Muscle layer of colon (tissue), 2 donors: ENCODE measurements around the gene RESP18.
"Not testable (repeated sequence)": the region's sequence is repeated elsewhere in the genome, so short reads cannot be mapped to it uniquely, and the experiment has no call there.

Experiments
- H3K27ac ChIP-seq: one replicate; pipeline ENCODE4 v1.7.0; 2013; ENCODE audit warnings: low read depth, mild to moderate bottlenecking, low read length, moderate library complexity
- H3K27me3 ChIP-seq, 2 donors: one replicate each; pipeline ENCODE4 v1.7.0; 2013; ENCODE audit warnings: low read length in 2 of 2, mild to moderate bottlenecking in 2 of 2; ENCODE audit not compliant: insufficient read depth in 2 of 2, control insufficient read depth in 1 of 2
- H3K36me3 ChIP-seq: one replicate; pipeline ENCODE4 v1.7.0; 2013; ENCODE audit warnings: mild to moderate bottlenecking, low read length; ENCODE audit not compliant: insufficient read depth
- H3K4me1 ChIP-seq: one replicate; pipeline ENCODE4 v1.7.0; 2013; ENCODE audit warnings: mild to moderate bottlenecking, low read length; ENCODE audit not compliant: insufficient read depth
- H3K4me3 ChIP-seq, 2 donors: one replicate each; pipeline ENCODE4 v1.7.0; 2013; ENCODE audit warnings: low read length in 2 of 2, low read depth in 1 of 2, mild to moderate bottlenecking in 1 of 2, moderate library complexity in 1 of 2
- H3K9ac ChIP-seq: one replicate; pipeline ENCODE4 v1.7.0; 2013; ENCODE audit warnings: low read length
- H3K9me3 ChIP-seq: one replicate; pipeline ENCODE4 v1.7.0; 2013; ENCODE audit warnings: mild to moderate bottlenecking, low read length
- donor health status: abdominal sarcoma.
- donor health status: Adenocarcinoma of cecum.

The RESP18 gene

GRCh38 chr2:219289195-219289536, 43.4 kb downstream of the RESP18 start:
- peaks cover 15% of the 10 kb centered on the region for H3K4me1 ChIP-seq
- no peak overlapping the region for H3K9ac ChIP-seq
- no peak overlapping the region for H3K4me3 ChIP-seq
- no peaks in the 10 kb centered on the region for H3K9me3 ChIP-seq
- no peaks in the 10 kb centered on the region for H3K27me3 ChIP-seq
- peaks cover 15% of the 10 kb centered on the region for H3K36me3 ChIP-seq
- peak overlapping the region; percentile 68 for H3K27ac ChIP-seq

DNA sequence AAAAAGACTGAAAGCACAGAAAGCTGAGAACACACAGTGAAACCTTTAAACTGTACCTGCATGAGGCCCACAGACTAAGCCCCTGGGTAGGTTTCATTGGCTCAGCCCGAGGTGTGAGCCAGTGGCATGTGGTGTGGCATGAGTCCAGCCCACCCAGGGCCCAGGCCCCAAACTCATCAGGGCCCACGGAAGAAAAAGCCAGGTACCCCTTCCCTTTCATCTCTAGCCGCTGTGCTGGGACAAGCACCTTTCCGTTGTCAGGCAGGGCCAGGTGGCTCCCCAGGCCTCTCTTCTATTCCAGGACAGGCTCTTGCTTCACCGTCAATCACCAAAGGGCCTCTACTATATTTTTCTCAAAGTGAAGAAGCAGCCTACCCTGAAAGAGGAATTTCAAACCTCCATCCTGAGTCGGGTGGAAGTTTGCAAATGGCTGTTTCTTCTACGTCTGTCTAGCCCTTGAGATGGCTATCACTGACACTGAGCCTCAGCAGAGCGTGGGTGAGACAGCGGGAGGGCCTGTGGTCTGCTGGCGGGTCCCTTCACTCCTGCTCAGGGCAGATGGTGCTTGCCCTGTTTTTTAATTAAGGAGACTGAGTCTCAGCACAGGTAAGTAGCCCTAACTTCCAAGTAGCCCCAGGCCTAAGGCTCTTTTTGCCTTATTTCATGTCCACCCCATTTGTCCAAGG, 44.8 kb downstream of the RESP18 start:
- Histone ChIP-seq H3K36me3 (peaks cover 29% of the 10 kb centered on the region), H3K9ac (no peak overlapping the region), H3K4me3 (no peak overlapping the region), H3K4me1 (peaks cover 12% of the 10 kb centered on the region), H3K9me3 (no peaks in the 10 kb centered on the region), H3K27me3 (no peaks in the 10 kb centered on the region), H3K27ac (no peak overlapping the region)

DNA sequence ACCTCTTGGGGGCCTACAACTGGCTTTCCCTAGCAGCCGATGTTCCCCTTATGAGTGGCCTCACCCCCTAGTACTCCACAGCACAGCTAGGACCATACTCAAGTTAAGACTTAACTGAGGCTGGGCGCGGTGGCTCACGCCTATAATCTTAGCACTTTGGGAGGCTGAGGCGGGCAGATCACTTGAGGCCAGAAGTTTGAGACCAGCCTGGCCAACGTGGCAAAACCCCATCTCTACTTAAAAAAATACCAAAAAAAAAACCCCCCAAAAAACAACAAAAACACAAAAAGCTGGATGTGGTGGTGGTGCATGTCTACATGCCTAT, 45.5 kb downstream of the RESP18 start:
- H3K4me1 ChIP-seq, result peaks cover 12% of the 10 kb centered on the region
- H3K27me3 ChIP-seq, H3K9ac ChIP-seq, H3K9me3 ChIP-seq, H3K4me3 ChIP-seq, H3K27ac ChIP-seq: not testable (repeated sequence)
- peaks cover 36% of the 10 kb centered on the region for H3K36me3 ChIP-seq

DNA sequence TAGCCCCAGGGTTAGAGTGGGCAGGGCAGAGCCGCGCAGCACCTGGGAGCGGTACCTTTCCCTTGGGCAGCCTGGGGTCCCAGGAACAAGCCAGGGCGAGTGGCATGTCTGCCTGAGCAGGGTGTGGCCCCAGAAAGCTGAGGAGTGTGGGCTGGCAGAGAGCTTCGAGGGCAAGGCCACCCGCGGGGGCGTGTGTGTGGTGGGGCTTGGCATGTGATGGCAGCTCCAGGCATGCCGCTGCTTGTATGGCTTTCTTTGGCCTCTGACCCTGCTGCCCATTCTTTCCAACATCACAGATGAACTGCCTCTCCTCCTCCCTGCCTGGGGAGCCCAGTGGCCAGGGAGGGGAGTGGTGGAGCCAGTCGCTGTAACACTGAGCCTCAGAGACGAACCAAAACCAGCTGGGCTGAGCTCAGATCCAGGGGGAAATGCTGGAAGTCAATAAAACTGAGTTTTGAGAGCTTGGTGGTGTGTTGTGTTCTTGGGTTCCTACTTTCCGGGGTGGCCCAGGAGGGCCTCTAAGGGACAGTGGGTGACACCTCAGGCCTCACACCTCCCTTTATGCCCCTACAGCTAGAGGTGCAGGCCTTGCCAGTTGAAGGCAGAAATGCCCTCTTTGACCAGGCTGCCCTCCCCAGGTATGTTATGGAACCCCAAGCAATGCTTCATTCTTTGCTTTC, 46.0 kb downstream of the RESP18 start:
- no peak overlapping the region for H3K4me3 ChIP-seq
- H3K9ac ChIP-seq, result no peak overlapping the region
- no peak overlapping the region for H3K27ac ChIP-seq
- peaks cover 12% of the 10 kb centered on the region for H3K4me1 ChIP-seq
- H3K9me3 ChIP-seq, result no peaks in the 10 kb centered on the region
- H3K36me3 ChIP-seq, result peaks cover 41% of the 10 kb centered on the region
- H3K27me3 ChIP-seq, result no peaks in the 10 kb centered on the region

- Histone ChIP-seq H3K27me3 (no peaks in the 10 kb centered on the region), H3K9ac (no peak overlapping the region), H3K9me3 (no peaks in the 10 kb centered on the region), H3K36me3 (peaks cover 47% of the 10 kb centered on the region), H3K4me3 (no peak overlapping the region), H3K27ac (no peak overlapping the region), H3K4me1 (peaks cover 14% of the 10 kb centered on the region)
Measured at GRCh38 chr2:219285894-219286425, 46.6 kb downstream of the RESP18 start.

GRCh38 chr2:219285373-219285735, 47.2 kb downstream of the RESP18 start:
- Histone ChIP-seq H3K27me3 (no peaks in the 10 kb centered on the region), H3K9me3 (no peaks in the 10 kb centered on the region), H3K9ac (no peak overlapping the region), H3K36me3 (peaks cover 53% of the 10 kb centered on the region), H3K4me3 (no peak overlapping the region), H3K4me1 (peaks cover 20% of the 10 kb centered on the region), H3K27ac (no peak overlapping the region)

DNA sequence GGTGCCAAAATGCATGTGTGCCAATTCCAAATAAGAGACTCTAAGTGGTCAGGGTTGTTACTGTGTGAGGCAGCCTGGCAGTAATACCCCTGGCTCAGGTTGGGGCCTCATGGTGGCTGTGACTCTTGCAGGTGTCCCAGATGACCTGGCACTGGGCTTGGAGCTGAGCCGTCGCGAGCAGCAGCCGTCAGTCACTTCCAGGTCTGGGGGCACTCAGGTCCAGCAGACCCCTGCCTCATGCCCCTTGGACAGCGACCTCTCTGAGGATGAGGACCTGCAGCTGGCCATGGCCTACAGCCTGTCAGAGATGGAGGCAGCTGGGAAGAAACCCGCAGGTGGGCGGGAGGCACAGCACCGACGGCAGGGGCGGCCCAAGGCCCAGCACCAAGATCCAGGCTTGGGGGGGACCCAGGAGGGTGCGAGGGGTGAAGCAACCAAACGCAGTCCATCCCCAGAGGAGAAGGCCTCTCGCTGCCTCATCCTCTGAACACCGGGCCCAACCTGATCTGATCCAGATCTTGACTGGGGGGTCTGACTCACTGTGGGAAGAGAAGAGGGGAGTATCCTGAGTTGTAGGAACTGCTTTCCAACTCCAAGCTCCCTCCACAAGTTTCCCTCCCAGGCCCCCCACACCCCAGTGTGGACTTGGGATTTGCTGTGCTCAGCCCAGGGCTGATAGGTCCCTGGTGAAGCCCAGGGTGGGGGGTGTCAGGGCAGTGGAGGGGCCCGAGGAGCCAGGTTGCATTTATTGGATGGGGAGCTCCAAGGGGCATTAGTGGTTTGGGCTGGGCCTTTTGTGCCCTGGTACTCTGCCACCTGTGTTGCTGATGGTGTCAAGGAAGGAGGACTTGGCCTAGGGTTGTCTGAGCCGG, 47.8 kb downstream of the RESP18 start:
- H3K9ac ChIP-seq, result no peak overlapping the region
- peaks cover 54% of the 10 kb centered on the region for H3K36me3 ChIP-seq
- H3K27ac ChIP-seq, result no peak overlapping the region
- no peaks in the 10 kb centered on the region for H3K9me3 ChIP-seq
- no peaks in the 10 kb centered on the region for H3K27me3 ChIP-seq
- H3K4me3 ChIP-seq, result no peak overlapping the region
- peaks cover 20% of the 10 kb centered on the region for H3K4me1 ChIP-seq

DNA sequence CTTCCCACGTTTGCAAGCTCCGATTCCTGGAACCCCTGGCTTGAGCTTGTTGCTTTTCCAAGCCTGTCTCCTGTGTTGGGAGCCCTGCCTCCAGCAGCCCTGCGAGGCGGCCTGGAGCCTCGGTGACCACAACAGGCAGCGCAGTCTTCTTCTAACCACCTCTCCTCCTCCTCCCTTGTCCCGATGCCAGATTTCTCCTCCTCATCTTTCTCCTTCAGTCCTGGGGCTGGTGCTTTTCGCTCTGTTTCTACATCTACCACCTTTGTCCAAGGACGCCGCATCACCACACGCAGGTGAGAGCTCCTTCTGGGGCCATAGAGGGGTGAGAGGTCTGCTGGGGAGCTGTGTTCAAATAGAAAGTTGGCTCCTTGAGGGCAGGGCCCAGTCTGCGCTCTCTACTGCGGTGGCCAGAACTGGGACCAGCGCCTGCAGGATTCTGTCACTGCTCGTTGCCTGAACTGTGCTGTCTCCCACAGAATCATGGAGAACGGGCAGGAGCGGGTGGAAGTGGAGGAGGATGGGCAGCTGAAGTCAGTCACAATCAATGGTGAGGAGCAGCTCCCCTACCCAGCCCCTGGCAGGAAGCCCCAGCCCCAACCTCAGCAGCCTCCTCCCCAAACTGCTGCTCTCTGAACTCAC, 49.5 kb downstream of the RESP18 start:
- Histone ChIP-seq H3K4me3 (no peak overlapping the region), H3K9me3 (no peaks in the 10 kb centered on the region), H3K27me3 (no peaks in the 10 kb centered on the region), H3K36me3 (peaks cover 54% of the 10 kb centered on the region), H3K4me1 (peaks cover 21% of the 10 kb centered on the region), H3K27ac (no peak overlapping the region), H3K9ac (no peak overlapping the region)

GRCh38 chr2:219282375-219282774, 50.2 kb downstream of the RESP18 start:
- Histone ChIP-seq H3K27me3 (no peaks in the 10 kb centered on the region), H3K27ac (no peak overlapping the region), H3K36me3 (peaks cover 54% of the 10 kb centered on the region), H3K4me3 (no peak overlapping the region), H3K9ac (no peak overlapping the region), H3K9me3 (no peaks in the 10 kb centered on the region), H3K4me1 (peaks cover 28% of the 10 kb centered on the region)

- no peak overlapping the region for H3K9ac ChIP-seq
Measured at GRCh38 chr2:219281588-219281987, 51.0 kb downstream of the RESP18 start.

DNA sequence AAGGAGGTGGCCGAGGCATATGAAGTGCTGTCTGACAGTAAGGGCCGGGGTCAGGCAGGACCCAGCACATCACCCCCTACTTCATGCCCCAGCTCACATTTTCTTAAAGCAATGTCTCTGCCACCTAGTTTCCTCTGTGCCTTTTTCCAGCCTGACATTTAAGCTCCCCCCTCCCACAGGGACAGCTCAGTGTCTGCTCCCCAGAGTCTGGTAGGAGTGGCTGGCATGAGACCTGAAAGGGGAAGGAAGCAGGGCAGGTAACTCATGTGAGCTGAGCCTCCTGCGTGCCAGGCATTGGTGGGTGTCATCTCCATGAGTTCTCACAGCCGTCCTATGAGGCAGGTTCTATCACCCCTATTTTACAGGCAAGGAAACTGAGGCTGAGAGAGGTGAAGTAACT, 51.9 kb downstream of the RESP18 start:
- Histone ChIP-seq H3K9ac (no peak overlapping the region), H3K27me3 (no peaks in the 10 kb centered on the region), H3K9me3 (no peaks in the 10 kb centered on the region), H3K36me3 (peaks cover 54% of the 10 kb centered on the region), H3K4me1 (peaks cover 28% of the 10 kb centered on the region), H3K4me3 (peak overlapping the region in 1 of 2 donors; percentile 96), H3K27ac (peak overlapping the region; percentile 67)

More at GRCh38 chr2:219281588-219281987, 51.0 kb downstream of the RESP18 start:
- Histone ChIP-seq H3K4me3 (no peak overlapping the region), H3K27ac (no peak overlapping the region), H3K9me3 (no peaks in the 10 kb centered on the region), H3K27me3 (no peaks in the 10 kb centered on the region), H3K36me3 (peaks cover 54% of the 10 kb centered on the region), H3K4me1 (peaks cover 28% of the 10 kb centered on the region)
